HepG2 (cell line): ENCODE results near the gene HBD. TPM values are rescaled to one million over a fixed set of nuclear protein-coding genes. Genes with fewer than 3 reads are reported as not detected.

Source experiments
- ARNT2 ChIP-seq: sonication (generic); formaldehyde crosslinking; IDR thresholded peaks from 2 replicates; pipeline ENCODE4 v1.8.0; 2022; ENCODE audit warnings: mild to moderate bottlenecking, low read depth, missing genetic modification reagents, moderate library complexity
- HMGXB4 ChIP-seq, 2 experiments: sonication (generic) in 1 of 2; formaldehyde crosslinking in 1 of 2; IDR thresholded peaks; 2 replicates each; pipeline versions ENCODE4 v1.4.0 to v1.6.1; 2018 to 2020; ENCODE audit warnings: missing genetic modification reagents in 2 of 2, borderline replicate concordance in 1 of 2, low read depth in 1 of 2, mild to moderate bottlenecking in 1 of 2, missing biosample characterization in 1 of 2
- ZBTB40 ChIP-seq, 2 experiments: fragments of 450-650 bp in 1 of 2; sonication (generic) in 1 of 2; formaldehyde crosslinking in 1 of 2; IDR thresholded peaks; 2 replicates each; pipeline versions ENCODE4 v1.6.1 to v1.8.0; 2016 to 2022; ENCODE audit warnings: antibody characterized with exemption in 1 of 2, mild to moderate bottlenecking in 1 of 2, missing genetic modification reagents in 1 of 2
- ZNF260 ChIP-seq: sonication (generic); formaldehyde crosslinking; IDR thresholded peaks from 2 replicates; pipeline ENCODE4 v1.4.0; 2020; ENCODE audit warnings: missing genetic modification reagents, low read depth, mild to moderate bottlenecking, borderline replicate concordance
- polyA plus RNA-seq, 8 experiments: library from polyadenylated mRNA; depleted of rRNA in 3 of 8; stranded (reverse) in 7 of 8; unstranded in 1 of 8; fragments of >200 nt; fragmentation: Illumina TruSeq in 4 of 8; extraction: Trizol in 4 of 8; gene quantifications; 2 replicates each; pipeline versions ENCODE4 v1.2.1 to v1.2.3, GENCODE V29; 2011 to 2016; ENCODE audit warnings: low read depth in 4 of 8, missing spikeins in 1 of 8, mixed read lengths in 1 of 8; ENCODE audit not compliant: insufficient read depth in 1 of 8
- total RNA-seq, 5 experiments: library from RNA; depleted of rRNA; stranded (reverse); fragments of >200 nt; fragmentation: Illumina TruSeq; extraction: Trizol; gene quantifications; 2 replicates each; pipeline ENCODE4 v1.2.3, GENCODE V29; 2016; ENCODE audit warnings: low read depth in 1 of 5

HBD gene
- total and polyA plus RNA-seq, 2 of the 13 experiments (the other 11 are each of a cell fraction or from before 2014, with no cell fraction given): not detected

- TF ChIP-seq ZBTB40 (IDR thresholded peaks at IDR 0.05) (no peak), ZBTB40 (CRISPR knock-in tag; IDR thresholded peaks at IDR 0.05) (no peak), ARNT2 (CRISPR knock-in tag) (no peak), ZNF260 (no peak), HMGXB4 (CRISPR knock-in tag; IDR thresholded peaks at IDR 0.05; ENCODE audit: borderline replicate concordance in 1 of 2, low read depth in 1 of 2) (no peak)
Observed at GRCh38 chr11:5196067-5196466, 38.2 kb downstream of the HBD start (continued).
